GM12872 (cell line): ENCODE results near the gene NLN.

ENCODE experiments used
- TF ChIP-seq, protein P1 (sequence below): IDR thresholded peaks from 3 replicates; pipeline ENCODE4 v1.5.1; 2011; ENCODE audit warnings: low read depth, mild to moderate bottlenecking, low read length, moderate library complexity; ENCODE audit not compliant: insufficient read depth

The NLN gene

DNA sequence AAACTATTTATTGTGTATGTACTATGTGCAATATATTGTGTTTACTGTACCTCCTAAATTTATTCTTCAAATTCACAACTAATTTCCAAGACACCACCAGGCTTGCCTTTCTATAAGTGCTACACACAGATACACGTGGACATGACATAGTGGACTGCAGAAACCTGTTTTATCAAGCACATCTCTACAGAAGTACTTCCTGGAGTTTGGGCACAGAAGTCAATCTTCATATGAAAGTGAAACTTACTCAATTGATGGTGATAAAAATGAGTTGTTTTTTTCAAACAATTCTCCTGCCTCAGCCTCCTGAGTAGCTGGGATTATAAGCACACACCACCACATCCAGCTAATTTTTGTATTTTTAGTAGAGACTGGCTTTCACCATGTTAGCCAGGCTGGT, 57.6 kb downstream of the NLN start:
- TF ChIP-seq, protein P1, sequence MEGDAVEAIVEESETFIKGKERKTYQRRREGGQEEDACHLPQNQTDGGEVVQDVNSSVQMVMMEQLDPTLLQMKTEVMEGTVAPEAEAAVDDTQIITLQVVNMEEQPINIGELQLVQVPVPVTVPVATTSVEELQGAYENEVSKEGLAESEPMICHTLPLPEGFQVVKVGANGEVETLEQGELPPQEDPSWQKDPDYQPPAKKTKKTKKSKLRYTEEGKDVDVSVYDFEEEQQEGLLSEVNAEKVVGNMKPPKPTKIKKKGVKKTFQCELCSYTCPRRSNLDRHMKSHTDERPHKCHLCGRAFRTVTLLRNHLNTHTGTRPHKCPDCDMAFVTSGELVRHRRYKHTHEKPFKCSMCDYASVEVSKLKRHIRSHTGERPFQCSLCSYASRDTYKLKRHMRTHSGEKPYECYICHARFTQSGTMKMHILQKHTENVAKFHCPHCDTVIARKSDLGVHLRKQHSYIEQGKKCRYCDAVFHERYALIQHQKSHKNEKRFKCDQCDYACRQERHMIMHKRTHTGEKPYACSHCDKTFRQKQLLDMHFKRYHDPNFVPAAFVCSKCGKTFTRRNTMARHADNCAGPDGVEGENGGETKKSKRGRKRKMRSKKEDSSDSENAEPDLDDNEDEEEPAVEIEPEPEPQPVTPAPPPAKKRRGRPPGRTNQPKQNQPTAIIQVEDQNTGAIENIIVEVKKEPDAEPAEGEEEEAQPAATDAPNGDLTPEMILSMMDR = no peak

- TF ChIP-seq, protein P1 = no peak
Observed at GRCh38 chr5:65790371-65791163, 68.6 kb downstream of the NLN start.

DNA sequence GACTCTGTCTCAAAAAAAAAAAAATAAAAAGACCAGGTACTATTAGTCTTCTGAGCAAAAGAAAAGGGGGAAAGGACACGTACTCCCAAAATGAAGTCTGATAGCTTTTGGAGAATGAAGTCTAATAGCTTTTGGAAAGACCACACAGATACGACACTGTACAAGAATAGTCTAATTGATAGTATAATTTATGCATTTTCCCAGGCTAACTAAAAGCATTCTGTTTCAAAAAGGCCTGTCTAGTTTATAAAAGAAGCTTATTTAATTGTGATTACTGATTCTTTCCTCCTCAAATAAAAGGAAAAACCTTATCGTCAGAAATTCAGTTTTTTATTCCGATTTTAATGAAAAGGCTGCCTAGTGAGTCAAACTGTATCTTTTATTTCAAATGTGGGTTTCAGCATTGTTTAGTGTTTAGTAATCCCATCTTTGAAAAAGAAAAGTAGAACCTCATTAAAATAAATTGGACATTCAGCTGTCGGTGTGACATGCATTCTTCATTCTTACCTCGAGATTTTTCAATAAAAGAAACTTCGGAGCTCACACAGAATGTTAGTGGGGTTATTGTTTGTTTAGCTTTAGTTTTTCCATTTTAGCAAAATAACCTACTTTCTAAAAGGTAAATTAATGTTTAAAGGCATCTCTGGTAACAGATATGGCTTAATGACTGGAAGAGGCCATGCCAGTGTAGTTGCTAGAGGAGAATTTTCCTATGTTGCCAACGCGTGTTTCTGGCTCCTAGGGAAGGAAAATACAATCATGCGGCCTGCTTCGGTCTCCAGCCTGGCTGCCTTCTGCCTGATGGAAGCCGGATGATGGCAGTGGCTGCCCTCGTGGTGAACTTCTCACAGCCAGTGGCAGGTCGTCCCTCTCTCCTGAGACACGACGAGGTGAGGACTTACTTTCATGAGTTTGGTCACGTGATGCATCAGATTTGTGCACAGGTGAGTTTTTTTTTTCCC, 70.0 kb downstream of the NLN start:
- TF ChIP-seq, protein P1 = no peak

- TF ChIP-seq, protein P1 = no peak
Observed at GRCh38 chr5:65796269-65796668, 74.3 kb downstream of the NLN start.

- TF ChIP-seq, protein P1 = no peak
Observed at GRCh38 chr5:65796751-65797316, 74.8 kb downstream of the NLN start.

DNA sequence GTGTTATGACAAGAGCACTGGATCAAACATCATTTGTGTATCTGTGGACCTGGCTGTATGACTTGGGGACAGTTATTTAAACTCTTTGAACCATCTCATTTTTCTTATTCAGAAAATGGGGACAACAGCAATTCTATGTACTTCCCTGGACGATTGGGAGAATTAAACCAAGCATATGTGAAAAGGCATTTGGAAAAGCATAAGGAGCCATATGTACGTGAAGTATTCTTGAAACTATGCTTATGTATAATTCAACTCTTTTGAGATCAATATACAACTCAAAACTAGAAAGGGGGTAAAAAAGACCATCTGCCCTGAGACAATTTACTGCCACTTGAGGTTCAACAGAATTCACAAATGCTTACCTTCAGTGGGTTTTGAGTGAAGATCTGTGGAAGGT, 75.5 kb downstream of the NLN start:
- TF ChIP-seq, protein P1 = no peak

GRCh38 chr5:65799857-65800256, 77.9 kb downstream of the NLN start:
- TF ChIP-seq, protein P1 = no peak
